DOHH2 (cell line): Measurements from ENCODE around the gene HIBADH.
"Not testable (repeated sequence)": the region's sequence is repeated elsewhere in the genome, so short reads cannot be mapped to it uniquely, and the experiment has no call there.

Experiments
- CTCF ChIP-seq: fragments of 200-600 bp; sonication (generic); IDR thresholded peaks from one replicate; pipeline ENCODE4 v1.5.1; 2014; ENCODE audit warnings: antibody characterized with exemption, mild to moderate bottlenecking, low read depth, low read length; ENCODE audit not compliant: poor library complexity, severe bottlenecking
- EZH2phosphoT487 ChIP-seq: fragments of 200-600 bp; sonication (generic); IDR thresholded peaks from 2 replicates; pipeline ENCODE4 v1.6.1; 2017; ENCODE audit warnings: borderline replicate concordance, mild to moderate bottlenecking, antibody characterized with exemption, low read length, moderate library complexity, mixed read lengths

DNA sequence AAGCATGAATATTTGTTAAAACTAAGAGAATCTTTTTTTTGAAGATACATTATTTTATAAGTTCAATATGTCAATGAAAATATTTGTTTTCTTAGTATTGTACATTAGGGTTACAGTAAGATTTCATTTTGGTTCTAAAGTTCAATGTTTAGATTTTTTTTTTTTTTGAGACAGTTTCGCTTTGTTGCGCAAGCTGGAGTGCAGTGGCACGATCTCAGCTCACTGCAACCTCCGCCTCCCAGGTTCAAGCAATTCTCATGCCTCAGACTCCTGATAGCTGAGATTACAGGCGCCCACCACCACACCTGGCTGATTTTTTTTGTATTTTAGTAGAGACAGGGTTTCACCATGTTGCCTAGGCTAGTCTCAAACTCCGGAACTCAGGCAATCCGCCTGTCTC lies 84.5 kb downstream of the HIBADH start:
- TF ChIP-seq CTCF, EZH2phosphoT487: not testable (repeated sequence)
